ENCODE measurements around the gene ECD. TPM values are rescaled to one million over a fixed set of nuclear protein-coding genes. Genes with fewer than 3 reads are reported as not detected.

ECD gene
- polyA plus RNA-seq, 1 donor (not counting 4 experiments of a cell fraction or from before 2014, with no cell fraction given) = 35.8 TPM

- H3K9me3 ChIP-seq (ENCODE audit: control insufficient read depth, low read depth, low read length) = no peaks in the 10 kb centered on the region
- DNase-seq (ENCODE audit: low read depth, low spot score) (no peak), FAIRE-seq (no peak)
- H3K4me2 ChIP-seq (ENCODE audit: control insufficient read depth, extremely low read depth, insufficient read depth, low read depth, low read length) = no peak overlapping the region
- H3K9ac ChIP-seq (ENCODE audit: control insufficient read depth, extremely low read depth, insufficient read depth, low read length) = no peak overlapping the region
- peaks cover 74% of the 10 kb centered on the region for H3K79me2 ChIP-seq (ENCODE audit: control insufficient read depth, insufficient read depth, low read length)
- no peaks in the 10 kb centered on the region for H3K9me1 ChIP-seq (ENCODE audit: control insufficient read depth, extremely low read depth, insufficient read depth, low read length)
- no peaks in the 10 kb centered on the region for H4K20me1 ChIP-seq (ENCODE audit: control insufficient read depth, extremely low read depth, insufficient read depth, low read length)
- H2AFZ ChIP-seq (ENCODE audit: control insufficient read depth, low read length) = no peak overlapping the region
- no peaks in the 10 kb centered on the region for H3K27me3 ChIP-seq (ENCODE audit: control insufficient read depth, extremely low read depth, insufficient read depth, low read length)
- H3K36me3 ChIP-seq (ENCODE audit: control insufficient read depth in 2 of 2, extremely low read depth in 1 of 2, insufficient read depth in 2 of 2, low read length in 2 of 2) = peaks cover 0 to 2% of the 10 kb centered on the region in 2 experiments
- peaks cover 4% of the 10 kb centered on the region for H3K4me1 ChIP-seq (ENCODE audit: control insufficient read depth, extremely low read depth, insufficient read depth, low read length)
- TF ChIP-seq EZH2 (IDR thresholded peaks at IDR 0.05; ENCODE audit: low read length) (no peak), CTCF (optimal IDR thresholded peaks at IDR 0.05 in 1 of 3, IDR thresholded peaks at IDR 0.05 in 1 of 3, conservative IDR thresholded peaks at IDR 0.05 in 1 of 3; ENCODE audit: extremely low read depth in 1 of 3, insufficient read depth in 2 of 3, low read length in 3 of 3) (no peak)
- H3K4me3 ChIP-seq (ENCODE audit: control insufficient read depth in 2 of 3, extremely low read depth in 1 of 3, insufficient read depth in 2 of 3, low read depth in 1 of 3, low read length in 3 of 3) = no peak overlapping the region
- dilution Hi-C loops (cut with MboI; ENCODE audit: extremely low pct_ligation_motif_present, low sequenced_read_pairs) = no loop called here
- H3K27ac ChIP-seq (ENCODE audit: control insufficient read depth, insufficient read depth, low read length) = no peak overlapping the region
Observed at GRCh38 chr10:73086816-73087215, 81.0 kb downstream of the ECD start.

GRCh38 chr10:73084209-73084608 is 83.6 kb downstream of the ECD start:
- H3K79me2 ChIP-seq (ENCODE audit: control insufficient read depth, insufficient read depth, low read length) = peaks cover 65% of the 10 kb centered on the region
- no peak overlapping the region for H3K4me3 ChIP-seq (ENCODE audit: control insufficient read depth in 2 of 3, extremely low read depth in 1 of 3, insufficient read depth in 2 of 3, low read depth in 1 of 3, low read length in 3 of 3)
- FAIRE-seq = no peak
- no peak overlapping the region for H3K27ac ChIP-seq (ENCODE audit: control insufficient read depth, insufficient read depth, low read length)
- dilution Hi-C loops (cut with MboI; ENCODE audit: extremely low pct_ligation_motif_present, low sequenced_read_pairs) = no loop called here
- H3K9me3 ChIP-seq (ENCODE audit: control insufficient read depth, low read depth, low read length) = no peaks in the 10 kb centered on the region
- H3K9ac ChIP-seq (ENCODE audit: control insufficient read depth, extremely low read depth, insufficient read depth, low read length) = no peak overlapping the region
- H3K9me1 ChIP-seq (ENCODE audit: control insufficient read depth, extremely low read depth, insufficient read depth, low read length) = no peaks in the 10 kb centered on the region
- no peak for TF ChIP-seq CTCF (optimal IDR thresholded peaks at IDR 0.05 in 1 of 3, IDR thresholded peaks at IDR 0.05 in 1 of 3, conservative IDR thresholded peaks at IDR 0.05 in 1 of 3; ENCODE audit: extremely low read depth in 1 of 3, insufficient read depth in 2 of 3, low read length in 3 of 3)
- no peak overlapping the region for H2AFZ ChIP-seq (ENCODE audit: control insufficient read depth, low read length)
- peaks cover 2% of the 10 kb centered on the region in 2 experiments for H3K36me3 ChIP-seq (ENCODE audit: control insufficient read depth in 2 of 2, extremely low read depth in 1 of 2, insufficient read depth in 2 of 2, low read length in 2 of 2)
- H3K27me3 ChIP-seq (ENCODE audit: control insufficient read depth, extremely low read depth, insufficient read depth, low read length) = no peaks in the 10 kb centered on the region
- H4K20me1 ChIP-seq (ENCODE audit: control insufficient read depth, extremely low read depth, insufficient read depth, low read length) = no peaks in the 10 kb centered on the region
- peaks cover 4% of the 10 kb centered on the region for H3K4me1 ChIP-seq (ENCODE audit: control insufficient read depth, extremely low read depth, insufficient read depth, low read length)
- no peak overlapping the region for H3K4me2 ChIP-seq (ENCODE audit: control insufficient read depth, extremely low read depth, insufficient read depth, low read depth, low read length)
- no peak for DNase-seq (ENCODE audit: low read depth, low spot score)

Small RNA genes lying within 50 kb of the gene (small RNA-seq; reads per million reads assigned to genes)
- gene RF00019 (ENCODE audit: insufficient read length in 3 of 3, low read depth in 3 of 3, low replicate concordance in 1 of 3) (0 reads per million in 3 experiments), gene SNORA11F (ENCODE audit: insufficient read length in 3 of 3, low read depth in 3 of 3, low replicate concordance in 1 of 3) (4.7 to 94.7 (median 11.8) reads per million in 3 experiments)

Other genes with a start within 250 kb of the ECD start
- not detected in 3 replicates for gene PLA2G12B, start 213.2 kb downstream of the ECD start, polyA plus RNA-seq
- gene P4HA1, start 71.1 kb downstream of the ECD start, polyA plus RNA-seq = 29.4 to 67.4 TPM (median 40.4 TPM) in 3 replicates
- gene NUDT13, start 57.6 kb downstream of the ECD start, polyA plus RNA-seq = 1.3 to 2.4 TPM (median 1.6 TPM) in 3 replicates
- gene FAM149B1, start 111 bp upstream of the ECD start, polyA plus RNA-seq = 14.8 to 24.9 TPM (median 22.2 TPM) in 3 replicates
- 14.1 to 23.9 TPM (median 23.3 TPM) in 3 replicates for gene DNAJC9, start 79.2 kb upstream of the ECD start, polyA plus RNA-seq
- 79.2 to 95.4 TPM (median 79.9 TPM) in 3 replicates for gene MRPS16, start 84.6 kb upstream of the ECD start, polyA plus RNA-seq
- gene CFAP70, start 190.9 kb upstream of the ECD start, polyA plus RNA-seq = 0.60 to 4.4 TPM (median 2.1 TPM) in 3 replicates
- 124 to 144 TPM (median 143 TPM) in 3 replicates for gene ANXA7, start 246.1 kb upstream of the ECD start, polyA plus RNA-seq

Data from keratinocyte (primary cell).